EH (cell line): ENCODE data around the gene GAP43.

Experiments used
- DNase-seq: peaks from one replicate; pipeline ENCODE4 v3.0.0-alpha.2; 2015; ENCODE audit warnings: low read depth

GAP43 gene

DNA sequence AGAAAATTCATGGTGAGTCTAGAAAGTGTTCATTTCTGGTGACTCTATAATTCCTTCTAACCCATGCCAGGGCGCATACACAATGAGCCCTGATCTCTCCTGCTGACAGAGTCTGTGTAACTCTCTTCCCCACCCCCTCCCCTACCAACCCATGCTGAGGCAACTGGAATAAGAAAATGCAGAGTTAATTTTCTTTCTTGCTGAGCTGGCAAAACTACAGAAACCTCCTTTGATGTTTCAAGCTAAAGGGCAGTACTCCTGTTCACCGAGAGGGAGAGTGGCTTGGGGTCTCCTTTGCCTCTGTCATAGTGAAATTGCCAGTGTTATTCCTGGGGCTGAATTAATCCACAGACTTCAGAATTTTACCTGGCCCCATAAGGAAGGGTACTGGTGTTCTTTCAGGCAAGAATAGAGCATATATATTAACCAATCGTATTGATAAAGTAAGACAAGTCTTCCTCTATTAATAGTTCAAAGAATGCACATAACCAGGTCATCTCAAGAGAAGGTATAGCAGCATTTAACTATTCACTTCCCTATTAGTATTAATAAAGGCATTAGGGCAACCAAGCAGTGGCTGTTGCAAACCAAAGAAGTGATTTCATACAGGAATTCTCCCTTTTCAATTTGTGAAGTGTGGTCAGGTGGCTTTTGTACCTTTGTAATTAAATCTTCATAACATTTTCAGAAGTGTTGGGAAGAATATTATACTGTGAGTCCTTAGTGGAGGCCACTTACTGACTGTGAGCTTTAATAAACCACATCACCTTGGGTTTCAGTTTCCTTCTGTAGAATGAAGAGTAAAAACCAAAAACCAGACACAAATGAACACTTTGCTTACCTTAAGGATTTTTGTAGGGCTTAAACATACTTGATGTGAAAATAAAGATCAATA is 4.1 kb downstream of the GAP43 start:
- DNase-seq = no peak

GRCh38 chr3:115628075-115628412 is 4.7 kb downstream of the GAP43 start:
- no peak for DNase-seq

DNA sequence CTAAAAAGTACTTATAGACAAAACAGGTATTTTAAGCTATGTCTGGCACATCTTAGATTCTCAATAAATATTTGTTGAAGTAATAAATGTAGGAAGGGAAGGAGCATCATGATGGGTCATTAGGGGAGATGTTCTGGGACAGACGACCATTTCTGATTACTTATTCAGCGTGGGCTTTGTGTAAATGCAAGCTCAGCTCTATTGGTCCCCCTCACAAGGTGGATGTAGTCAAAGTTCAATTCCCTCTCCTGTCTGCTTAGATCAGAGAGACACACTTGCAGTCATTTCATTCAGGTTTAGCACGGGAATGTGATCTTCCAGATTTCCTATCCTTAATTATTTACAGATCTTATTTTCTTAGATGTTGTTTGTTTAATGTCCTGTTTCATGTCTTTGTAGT is 7.5 kb downstream of the GAP43 start:
- no peak for DNase-seq

- no peak for DNase-seq
These were observed 8.7 kb downstream of the GAP43 start for GRCh38 chr3:115632026-115632425.

DNA sequence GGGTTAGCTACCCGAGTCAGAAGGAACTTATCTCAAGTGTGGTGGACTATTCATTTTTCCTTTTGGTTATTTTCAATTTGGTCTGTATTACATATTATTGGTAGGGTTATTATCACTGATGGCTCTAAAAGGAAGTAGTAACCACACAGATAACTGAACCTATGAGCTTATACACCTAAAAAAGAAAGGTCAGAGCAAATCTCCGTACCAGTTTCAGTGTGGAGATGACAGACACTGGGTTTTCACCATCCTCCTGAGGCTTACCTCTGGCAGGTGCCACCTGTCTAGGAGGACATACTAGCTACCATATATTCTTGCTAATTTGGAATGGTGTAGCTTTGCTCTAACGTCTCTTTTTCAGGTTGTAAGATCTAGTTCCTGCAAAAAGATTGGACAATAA is 10.2 kb downstream of the GAP43 start:
- DNase-seq = no peak

DNA sequence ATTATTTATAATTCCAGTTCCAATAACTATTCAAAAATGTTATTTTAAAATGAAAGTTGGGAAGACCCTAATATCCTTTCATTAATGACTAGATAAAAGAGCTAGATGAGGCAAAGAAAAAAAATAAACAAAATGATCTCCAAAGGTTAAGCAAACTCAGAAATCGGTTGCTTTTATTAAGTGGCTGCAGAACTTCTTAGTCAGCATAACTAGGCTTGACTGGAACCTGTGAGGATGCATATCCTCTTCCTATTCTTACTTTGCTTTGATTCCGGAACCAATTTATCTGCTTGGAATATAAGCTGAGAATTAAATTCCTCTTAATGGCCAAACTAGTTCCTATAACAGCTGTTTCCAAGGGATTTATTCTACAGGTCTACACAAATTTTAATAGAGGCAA is 10.7 kb downstream of the GAP43 start:
- no peak for DNase-seq

- DNase-seq = no peak
These were observed 12.1 kb downstream of the GAP43 start for GRCh38 chr3:115635406-115635805.

DNA sequence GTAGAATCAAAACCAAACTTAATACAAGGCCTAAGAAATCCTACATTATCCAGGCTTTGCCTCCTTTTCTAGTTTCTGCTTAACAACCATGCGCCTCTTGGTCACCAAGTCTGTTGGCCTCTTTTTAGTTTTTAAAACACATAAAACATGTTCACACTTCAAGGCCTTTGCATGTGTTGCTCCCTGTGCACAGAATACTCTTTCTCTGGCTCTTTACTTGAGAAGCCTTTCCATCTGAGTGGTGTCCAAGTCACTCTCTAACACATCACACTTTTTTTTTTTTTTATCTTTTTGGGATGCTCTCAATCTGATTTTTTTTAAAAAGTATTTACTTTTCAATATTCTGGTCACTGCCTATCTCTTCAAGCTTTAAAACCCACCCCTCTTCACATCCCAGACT is 14.9 kb downstream of the GAP43 start:
- no peak for DNase-seq

GRCh38 chr3:115638991-115639390 is 15.7 kb downstream of the GAP43 start:
- DNase-seq = no peak

DNA sequence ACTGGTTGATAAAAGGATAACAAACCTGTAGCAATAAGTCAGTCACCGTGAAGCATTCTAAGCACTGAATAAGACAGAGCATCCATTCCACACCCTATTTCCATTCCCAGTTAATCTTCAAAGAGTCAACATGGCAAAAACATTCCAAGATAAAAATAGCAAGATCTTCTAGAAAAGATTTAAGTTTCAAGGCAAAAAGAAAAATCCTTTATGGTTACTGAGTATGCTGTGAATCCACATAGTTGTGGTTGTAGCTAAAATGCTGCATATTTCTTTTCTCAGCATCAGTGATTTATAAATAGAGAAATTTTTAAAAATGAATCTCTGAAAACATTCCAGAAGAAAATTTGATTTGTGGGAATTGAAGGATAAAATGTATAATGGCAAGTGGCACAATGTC is 21.1 kb downstream of the GAP43 start:
- peak; percentile 67 for DNase-seq

GRCh38 chr3:115646027-115646690 is 22.8 kb downstream of the GAP43 start:
- DNase-seq = no peak

- DNase-seq = peak; percentile 58
These were observed 25.2 kb downstream of the GAP43 start for GRCh38 chr3:115648559-115648958.

- no peak for DNase-seq
These were observed 27.8 kb downstream of the GAP43 start for GRCh38 chr3:115651087-115651486.

- DNase-seq = no peak
These were observed 28.3 kb downstream of the GAP43 start for GRCh38 chr3:115651599-115651998.

DNA sequence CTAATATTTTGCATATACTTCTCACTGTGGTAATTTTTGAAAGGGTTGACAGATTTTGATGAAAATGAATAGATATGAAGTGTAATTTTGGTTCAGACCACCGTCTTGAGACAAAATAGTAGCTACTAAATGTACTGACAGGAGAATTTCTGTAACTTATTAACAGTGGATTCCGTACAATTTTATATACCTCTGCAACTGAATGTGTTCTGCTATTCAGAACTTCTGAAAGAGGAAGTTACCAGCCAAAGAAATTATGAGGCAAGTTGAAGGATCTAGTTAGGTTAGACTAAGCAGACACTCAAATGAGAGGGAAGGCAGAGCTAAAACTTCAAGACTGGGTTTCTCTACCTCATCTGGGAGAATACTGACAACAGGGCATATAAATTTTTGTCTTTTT is 29.4 kb downstream of the GAP43 start:
- no peak for DNase-seq

DNA sequence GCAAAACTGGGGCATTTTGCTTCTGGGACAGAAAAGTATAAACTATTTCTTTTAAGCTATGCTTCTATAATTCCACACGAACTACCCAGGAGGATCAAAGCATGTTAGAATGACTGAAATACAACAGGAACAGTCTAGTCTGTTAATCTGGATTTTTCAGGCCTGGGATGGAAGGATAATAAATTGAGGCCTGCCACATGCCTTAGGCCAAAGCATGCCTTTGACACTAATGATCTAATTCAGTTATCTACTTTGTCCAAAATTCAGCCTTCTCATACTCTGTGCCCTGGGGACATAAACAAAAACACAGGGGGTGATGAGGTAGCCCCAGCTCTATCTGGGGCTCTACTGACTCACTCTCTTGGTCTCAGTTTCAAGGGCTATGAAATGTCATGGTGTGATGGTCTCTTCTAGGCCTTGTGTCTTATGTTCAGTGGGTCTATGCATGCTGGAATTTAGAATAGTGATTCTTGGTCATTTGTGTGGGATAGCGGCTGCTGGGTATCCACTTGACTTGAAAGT is 32.5 kb downstream of the GAP43 start:
- DNase-seq = peak; percentile 37

DNA sequence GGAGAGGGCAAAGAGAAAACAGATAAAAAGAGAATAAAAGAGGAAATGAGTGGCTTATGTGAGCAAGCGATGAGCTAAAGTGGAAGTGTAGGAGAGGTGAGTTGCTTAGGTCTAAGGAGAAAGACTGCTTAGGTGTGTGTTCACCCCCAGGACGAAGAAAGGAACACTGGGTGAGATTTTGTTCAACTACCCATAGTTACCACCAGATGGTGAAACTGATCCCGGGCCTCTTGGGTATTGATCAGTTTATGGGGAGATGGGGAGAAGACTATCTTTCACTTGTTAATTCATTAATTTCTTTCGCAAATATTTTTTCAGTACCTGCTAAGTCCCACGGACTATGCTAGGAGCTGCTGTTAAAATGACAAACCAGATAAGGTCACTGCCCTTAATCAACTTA is 33.9 kb downstream of the GAP43 start:
- DNase-seq = no peak

- no peak for DNase-seq
These were observed 34.7 kb downstream of the GAP43 start for GRCh38 chr3:115658032-115658336.

DNA sequence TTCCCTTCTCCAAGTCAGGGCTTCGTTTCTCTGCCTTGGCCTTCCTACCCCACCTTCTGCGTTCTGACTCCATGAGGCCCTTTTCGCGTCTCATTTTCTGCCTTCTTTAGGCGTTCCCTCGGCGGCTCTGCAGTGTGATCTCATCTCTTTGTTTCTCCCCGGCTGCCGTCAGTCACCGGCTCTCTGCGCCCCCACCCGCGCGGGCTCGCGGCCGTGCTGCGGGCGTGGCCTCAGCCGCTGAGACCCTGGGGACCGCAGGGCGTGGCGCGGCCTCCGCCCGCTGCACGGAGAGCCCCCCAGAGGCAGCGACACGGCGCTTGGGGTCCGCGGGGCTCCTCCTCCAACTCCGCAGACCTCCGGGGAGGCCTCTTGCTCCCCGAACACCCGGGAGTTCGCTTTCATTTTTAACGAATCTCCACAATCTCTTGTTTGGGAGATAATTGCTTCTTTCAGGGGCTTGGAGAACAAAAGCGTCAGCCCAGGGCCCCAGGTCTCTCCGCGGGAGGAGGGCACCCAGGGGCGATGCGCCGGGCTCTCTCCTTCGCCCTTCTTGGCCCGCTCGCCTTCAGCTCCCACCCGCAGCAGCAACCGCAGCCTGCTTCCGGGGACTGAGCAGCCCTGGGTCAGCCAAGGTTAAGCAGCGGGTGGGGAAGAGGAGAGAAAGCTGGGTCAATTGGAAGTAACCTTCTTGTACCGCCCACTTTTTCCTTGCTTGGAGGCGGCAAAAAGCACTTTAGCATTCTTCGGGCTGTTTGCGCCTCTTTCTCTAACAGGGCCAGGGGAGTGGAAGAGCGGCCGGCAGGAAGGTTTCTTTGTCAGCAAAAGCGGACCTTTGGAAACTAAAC is 35.2 kb downstream of the GAP43 start:
- peak; percentile 88 for DNase-seq

- peak; percentile 45 for DNase-seq
These were observed 36.2 kb downstream of the GAP43 start for GRCh38 chr3:115659253-115660220.

DNA sequence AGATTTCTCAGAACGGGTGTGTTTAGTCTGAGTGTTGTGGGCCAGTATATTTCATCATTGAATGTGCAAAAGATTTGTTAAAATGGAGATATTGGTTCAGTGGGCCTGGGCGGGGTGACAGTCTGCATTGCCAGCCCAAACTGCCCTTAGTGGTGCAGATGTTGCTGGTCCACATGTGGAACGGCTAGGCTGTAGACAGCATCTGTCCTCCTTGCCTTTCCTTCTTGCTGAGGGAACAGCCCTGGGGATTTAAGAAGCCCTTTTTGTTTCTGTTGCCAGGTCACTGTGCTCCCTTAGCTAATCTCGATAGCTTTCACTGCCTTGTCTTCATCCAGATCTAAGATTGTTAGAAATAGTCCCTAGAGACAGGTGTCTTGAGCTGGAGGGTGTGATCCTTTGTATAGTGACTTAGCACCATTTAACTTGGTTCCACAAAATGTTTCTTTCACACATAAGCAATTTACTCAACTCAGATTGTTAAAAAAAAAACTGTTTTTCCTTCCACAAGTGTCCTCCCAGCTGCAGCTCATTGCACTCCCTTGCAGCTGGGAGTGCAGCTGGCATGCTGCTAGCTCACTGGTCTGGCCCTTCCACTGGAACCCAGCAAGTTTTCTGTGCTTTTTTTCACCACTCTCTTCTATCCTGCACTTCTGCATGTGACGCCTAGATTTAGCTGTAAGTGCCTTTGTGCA is 37.5 kb downstream of the GAP43 start:
- DNase-seq = no peak
